ENCODE data around the gene VEGFA. TPM values are rescaled to one million over a fixed set of nuclear protein-coding genes. Genes with fewer than 3 reads are reported as not detected.

VEGFA gene
- total RNA-seq, 4 donors from 2014 or later = 39.2 to 58.5 (median 45.0) TPM

- H3K36me3 ChIP-seq = no peaks in the 10 kb centered on the region
- 86% methylated on average over 3 of the region's 4 CpGs for WGBS
- H3K9me3 ChIP-seq = no peaks in the 10 kb centered on the region
- H3K4me1 ChIP-seq = peaks cover 6 to 22% (median 8%) of the 10 kb centered on the region in 4 donors
- DNase-seq (ENCODE audit: extremely low spot score) = no peak
- H3K27me3 ChIP-seq = no peaks in the 10 kb centered on the region
- H3K27ac ChIP-seq (replicated peaks in 1 of 4) = no peak overlapping the region
- TF ChIP-seq POLR2AphosphoS5 (IDR thresholded peaks at IDR 0.05) (no peak), POLR2A (IDR thresholded peaks at IDR 0.05; ENCODE audit: low read depth) (no peak), EP300 (IDR thresholded peaks at IDR 0.05) (no peak)
- TF ChIP-seq, protein P1, sequence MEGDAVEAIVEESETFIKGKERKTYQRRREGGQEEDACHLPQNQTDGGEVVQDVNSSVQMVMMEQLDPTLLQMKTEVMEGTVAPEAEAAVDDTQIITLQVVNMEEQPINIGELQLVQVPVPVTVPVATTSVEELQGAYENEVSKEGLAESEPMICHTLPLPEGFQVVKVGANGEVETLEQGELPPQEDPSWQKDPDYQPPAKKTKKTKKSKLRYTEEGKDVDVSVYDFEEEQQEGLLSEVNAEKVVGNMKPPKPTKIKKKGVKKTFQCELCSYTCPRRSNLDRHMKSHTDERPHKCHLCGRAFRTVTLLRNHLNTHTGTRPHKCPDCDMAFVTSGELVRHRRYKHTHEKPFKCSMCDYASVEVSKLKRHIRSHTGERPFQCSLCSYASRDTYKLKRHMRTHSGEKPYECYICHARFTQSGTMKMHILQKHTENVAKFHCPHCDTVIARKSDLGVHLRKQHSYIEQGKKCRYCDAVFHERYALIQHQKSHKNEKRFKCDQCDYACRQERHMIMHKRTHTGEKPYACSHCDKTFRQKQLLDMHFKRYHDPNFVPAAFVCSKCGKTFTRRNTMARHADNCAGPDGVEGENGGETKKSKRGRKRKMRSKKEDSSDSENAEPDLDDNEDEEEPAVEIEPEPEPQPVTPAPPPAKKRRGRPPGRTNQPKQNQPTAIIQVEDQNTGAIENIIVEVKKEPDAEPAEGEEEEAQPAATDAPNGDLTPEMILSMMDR (IDR thresholded peaks at IDR 0.05) = no peak
- intact Hi-C loops (cut with DNase I) = no loop called here
- H3K4me3 ChIP-seq = no peak overlapping the region
Observed at GRCh38 chr6:43739642-43740091, 30.3 kb upstream of the VEGFA start.

DNA sequence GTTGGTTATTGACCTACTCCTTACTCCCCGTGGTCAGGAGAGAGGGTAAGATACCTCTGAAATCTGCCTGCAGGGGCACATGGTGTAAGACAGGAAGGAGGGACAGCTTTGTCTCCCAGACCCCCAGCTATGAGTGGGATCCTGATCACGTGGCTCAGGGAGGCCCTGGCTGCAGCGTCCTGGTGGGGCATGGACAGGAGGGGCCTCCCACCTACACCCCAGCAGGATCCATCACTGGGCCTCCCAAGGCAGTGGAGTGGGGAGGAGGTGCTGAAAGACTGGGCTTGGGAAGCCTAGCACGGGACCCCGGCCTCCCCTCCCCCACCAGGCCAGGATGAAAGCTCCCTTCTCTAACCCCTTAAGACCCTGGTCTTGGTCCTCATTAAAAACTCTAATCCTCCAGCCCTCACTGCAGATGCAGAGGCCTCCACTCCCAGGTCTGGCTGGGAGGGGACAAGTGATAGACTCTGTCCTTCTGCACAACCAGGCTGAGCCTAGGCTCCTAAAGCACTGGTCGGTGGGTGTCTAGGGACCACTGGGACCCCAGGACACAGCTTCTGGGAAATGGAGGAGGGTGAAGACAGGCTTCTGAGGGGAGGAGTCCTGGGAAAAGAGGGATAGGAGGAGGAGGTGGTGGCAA is 29.6 kb upstream of the VEGFA start:
- DNase-seq (ENCODE audit: extremely low spot score) = no peak
- H3K27ac ChIP-seq (replicated peaks in 1 of 4) = no peak overlapping the region
- no peaks in the 10 kb centered on the region for H3K36me3 ChIP-seq
- TF ChIP-seq POLR2A (IDR thresholded peaks at IDR 0.05; ENCODE audit: low read depth) (no peak), EP300 (IDR thresholded peaks at IDR 0.05) (no peak), POLR2AphosphoS5 (IDR thresholded peaks at IDR 0.05) (no peak)
- TF ChIP-seq, protein P1 (IDR thresholded peaks at IDR 0.05) = no peak
- peaks cover 6 to 22% (median 8%) of the 10 kb centered on the region in 4 donors for H3K4me1 ChIP-seq
- no peaks in the 10 kb centered on the region for H3K27me3 ChIP-seq
- H3K4me3 ChIP-seq = no peak overlapping the region
- H3K9me3 ChIP-seq = no peaks in the 10 kb centered on the region
- intact Hi-C loops (cut with DNase I) = no loop called here
- 69% methylated on average over 4 of the region's 6 CpGs for WGBS

DNA sequence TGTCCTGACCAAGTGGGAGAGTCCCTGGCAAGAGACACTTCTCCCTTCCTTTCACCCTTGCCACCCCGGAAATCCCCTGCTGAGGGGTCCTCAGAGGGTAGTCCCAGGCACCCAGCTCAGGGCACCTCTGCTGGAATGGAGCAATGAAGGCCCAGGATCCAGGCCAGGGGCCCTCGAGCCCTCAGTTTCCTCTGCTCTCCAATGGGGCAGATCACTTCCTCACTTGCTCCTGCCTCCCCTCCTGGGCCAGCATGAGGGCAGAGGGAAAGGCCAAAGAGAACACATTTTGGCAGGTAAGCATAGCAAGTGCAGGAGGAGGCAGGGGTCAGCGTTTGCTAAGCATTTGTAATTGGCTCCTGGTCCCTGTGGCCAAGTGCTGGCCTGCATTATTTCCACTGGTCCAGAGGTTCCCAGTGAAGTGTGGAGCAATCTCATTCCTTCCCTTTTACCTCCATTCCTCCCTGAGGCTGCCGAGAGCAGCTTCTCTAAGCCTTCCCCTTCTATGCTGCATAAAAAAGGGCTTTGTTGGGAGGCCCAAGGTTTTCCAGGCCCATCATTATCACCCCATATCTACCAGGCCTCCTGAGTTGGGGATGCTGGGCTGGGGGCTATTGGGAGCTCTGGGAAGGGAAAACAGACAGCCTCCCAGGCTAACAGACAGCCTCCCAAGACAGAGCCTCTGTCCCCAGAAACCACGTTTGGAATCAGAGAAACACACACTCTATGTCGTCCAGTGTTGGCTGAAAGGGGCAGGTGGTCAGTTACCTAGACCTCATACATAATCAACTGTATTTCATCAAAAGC is 28.8 kb upstream of the VEGFA start:
- no peak for DNase-seq (ENCODE audit: extremely low spot score)
- H3K4me3 ChIP-seq = no peak overlapping the region

GRCh38 chr6:43741829-43742228 is 28.2 kb upstream of the VEGFA start:
- Histone ChIP-seq H3K4me1 (peaks cover 6 to 22% (median 8%) of the 10 kb centered on the region in 4 donors), H3K4me3 (no peak overlapping the region), H3K9me3 (no peaks in the 10 kb centered on the region), H3K27ac (replicated peaks in 1 of 4) (no peak overlapping the region), H3K27me3 (no peaks in the 10 kb centered on the region), H3K36me3 (no peaks in the 10 kb centered on the region)
- TF ChIP-seq EP300 (IDR thresholded peaks at IDR 0.05) = no peak
- no peak for TF ChIP-seq POLR2A (IDR thresholded peaks at IDR 0.05; ENCODE audit: low read depth)
- no peak for DNase-seq (ENCODE audit: extremely low spot score)
- WGBS = 84% methylated on average over 2 of the region's 2 CpGs
- intact Hi-C loops (cut with DNase I) = no loop called here

More for the DNA sequence above, 28.8 kb upstream of the VEGFA start:
- TF ChIP-seq EP300 (IDR thresholded peaks at IDR 0.05) (no peak), POLR2AphosphoS5 (IDR thresholded peaks at IDR 0.05) (no peak), POLR2A (IDR thresholded peaks at IDR 0.05; ENCODE audit: low read depth) (no peak)
- TF ChIP-seq, protein P1 (IDR thresholded peaks at IDR 0.05) = no peak
- H3K36me3 ChIP-seq = no peaks in the 10 kb centered on the region
- intact Hi-C loops (cut with DNase I) = no loop called here
- H3K27me3 ChIP-seq = no peaks in the 10 kb centered on the region
- WGBS = 85% methylated on average over 5 of the region's 6 CpGs
- H3K9me3 ChIP-seq = no peaks in the 10 kb centered on the region
- H3K27ac ChIP-seq (replicated peaks in 1 of 4) = no peak overlapping the region
- H3K4me1 ChIP-seq = peaks cover 6 to 22% (median 8%) of the 10 kb centered on the region in 4 donors

DNA sequence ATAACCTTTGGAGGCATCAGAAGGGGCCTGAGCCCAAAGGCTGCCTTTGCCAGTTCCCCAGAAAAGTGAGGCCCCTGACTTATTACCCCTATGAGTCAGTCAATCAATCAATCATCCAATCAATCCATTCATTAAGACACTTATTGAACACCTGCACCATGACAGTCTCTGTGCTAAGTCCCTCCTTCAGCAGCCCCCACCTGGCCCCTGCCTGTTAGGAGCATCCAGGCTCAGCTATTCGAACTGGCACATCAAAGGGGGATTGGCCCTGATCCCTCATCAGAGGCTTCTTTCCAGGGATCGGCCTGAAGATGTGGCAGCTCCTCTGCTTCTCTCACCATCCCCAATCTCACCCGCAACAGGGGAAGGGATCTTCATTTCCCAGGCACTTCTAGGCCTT is 27.7 kb upstream of the VEGFA start:
- Histone ChIP-seq H3K4me1 (peaks cover 4 to 19% (median 4%) of the 10 kb centered on the region in 4 donors), H3K36me3 (no peaks in the 10 kb centered on the region), H3K27me3 (no peaks in the 10 kb centered on the region), H3K9me3 (no peaks in the 10 kb centered on the region), H3K4me3 (no peak overlapping the region), H3K27ac (replicated peaks in 1 of 4) (no peak overlapping the region)
- intact Hi-C loops (cut with DNase I) = no loop called here
- DNase-seq (ENCODE audit: extremely low spot score) = no peak
- no peak for TF ChIP-seq POLR2AphosphoS5 (IDR thresholded peaks at IDR 0.05)
- no peak for TF ChIP-seq POLR2A (IDR thresholded peaks at IDR 0.05; ENCODE audit: low read depth)
- TF ChIP-seq, protein P1 (IDR thresholded peaks at IDR 0.05) = no peak
- no peak for TF ChIP-seq EP300 (IDR thresholded peaks at IDR 0.05)
- WGBS = 88% methylated on average over 3 of the region's 3 CpGs
